ENCODE measurements around the gene FAM204A. TPM values are rescaled to one million over a fixed set of nuclear protein-coding genes. Genes with fewer than 3 reads are reported as not detected.
A peak's percentile ranks its signal among the peaks of the same experiment; 100 is the strongest.

FAM204A gene
- total RNA-seq, 1 experiment from 2014 or later, result 233 TPM

GRCh38 chr10:118332236-118332635, 9.9 kb downstream of the FAM204A start:
- peak; percentile 21 for DNase-seq (ENCODE audit: low spot score)

- no peak for DNase-seq (ENCODE audit: low spot score)
These were observed 11.6 kb downstream of the FAM204A start for GRCh38 chr10:118330295-118331076.

GRCh38 chr10:118324140-118324539, 18.0 kb downstream of the FAM204A start:
- no peak for DNase-seq (ENCODE audit: low spot score)

- DNase-seq (ENCODE audit: low spot score), result no peak
These were observed 20.2 kb downstream of the FAM204A start for GRCh38 chr10:118321724-118322575.

GRCh38 chr10:118315629-118316028, 26.5 kb downstream of the FAM204A start:
- no peak for DNase-seq (ENCODE audit: low spot score)

GRCh38 chr10:118314882-118315281, 27.2 kb downstream of the FAM204A start:
- DNase-seq (ENCODE audit: low spot score), result no peak

- no peak for DNase-seq (ENCODE audit: low spot score)
These were observed 30.6 kb downstream of the FAM204A start for GRCh38 chr10:118311505-118311904.

GRCh38 chr10:118310822-118311221, 31.3 kb downstream of the FAM204A start:
- no peak for DNase-seq (ENCODE audit: low spot score)

- no peak for DNase-seq (ENCODE audit: low spot score)
These were observed 32.2 kb downstream of the FAM204A start for GRCh38 chr10:118309911-118310310.

GRCh38 chr10:118308664-118309063, 33.5 kb downstream of the FAM204A start:
- no peak for DNase-seq (ENCODE audit: low spot score)

GRCh38 chr10:118307859-118308258, 34.3 kb downstream of the FAM204A start:
- no peak for DNase-seq (ENCODE audit: low spot score)

- DNase-seq (ENCODE audit: low spot score), result no peak
These were observed 34.9 kb downstream of the FAM204A start for GRCh38 chr10:118307220-118307619.

- no peak for DNase-seq (ENCODE audit: low spot score)
These were observed 36.4 kb downstream of the FAM204A start for GRCh38 chr10:118305730-118306129.

GRCh38 chr10:118304521-118304920, 37.6 kb downstream of the FAM204A start:
- DNase-seq (ENCODE audit: low spot score), result no peak

GRCh38 chr10:118301211-118301610, 40.9 kb downstream of the FAM204A start:
- DNase-seq (ENCODE audit: low spot score), result no peak

- no peak for DNase-seq (ENCODE audit: low spot score)
These were observed 41.8 kb downstream of the FAM204A start for GRCh38 chr10:118300320-118300719.

- no peak for DNase-seq (ENCODE audit: low spot score)
These were observed 43.3 kb downstream of the FAM204A start for GRCh38 chr10:118298787-118299186.

- DNase-seq (ENCODE audit: low spot score), result no peak
These were observed 51.0 kb downstream of the FAM204A start for GRCh38 chr10:118291122-118291521.

GRCh38 chr10:118290471-118290995, 51.6 kb downstream of the FAM204A start:
- no peak for DNase-seq (ENCODE audit: low spot score)

GRCh38 chr10:118287076-118287806, 54.9 kb downstream of the FAM204A start:
- no peak for DNase-seq (ENCODE audit: low spot score)

GRCh38 chr10:118286051-118286838, 55.9 kb downstream of the FAM204A start:
- no peak for DNase-seq (ENCODE audit: low spot score)

All from A172 (cell line).